ENCODE measurements around the gene PFKM.

Gene PFKM

GRCh38 chr12:48142818-48143674 lies 23.9 kb downstream of the PFKM start:
- no peaks in the 10 kb centered on the region for H3K79me2 ChIP-seq (ENCODE audit: control insufficient read depth, insufficient read depth, low read length, poor library complexity)
- no peak overlapping the region for H4K12ac ChIP-seq (ENCODE audit: low read depth, low read length)
- no peak overlapping the region for H3K27ac ChIP-seq (ENCODE audit: low read depth, low read length)
- H3K14ac ChIP-seq (ENCODE audit: low read length): no peak overlapping the region
- H3K9me3 ChIP-seq (ENCODE audit: insufficient read depth, low read depth, low read length): peaks cover 1% of the 10 kb centered on the region
- H2AFZ ChIP-seq (ENCODE audit: insufficient read depth, low read length, poor library complexity): no peak overlapping the region
- no peak overlapping the region for H3K23ac ChIP-seq (ENCODE audit: low read length)
- H2BK5ac ChIP-seq (ENCODE audit: low read depth, low read length, poor library complexity): no peak overlapping the region
- H3K18ac ChIP-seq (ENCODE audit: low read length): no peak overlapping the region
- peaks cover 31 to 53% of the 10 kb centered on the region in 2 experiments for H3K36me3 ChIP-seq (ENCODE audit: control insufficient read depth in 1 of 2, insufficient read depth in 2 of 2, low read length in 2 of 2)
- H3K4ac ChIP-seq (ENCODE audit: low read depth, low read length): no peak overlapping the region
- H3K9ac ChIP-seq (ENCODE audit: low read length): no peak overlapping the region
- no peak overlapping the region for H4K8ac ChIP-seq (ENCODE audit: low read depth, low read length)
- H3K4me3 ChIP-seq (ENCODE audit: low read depth, low read length): no peak overlapping the region
- H2BK12ac ChIP-seq (ENCODE audit: low read length): no peak overlapping the region
- H3K4me2 ChIP-seq (ENCODE audit: low read length): no peak overlapping the region
- DNase-seq: no peak
- no peak overlapping the region for H2BK120ac ChIP-seq (ENCODE audit: insufficient read depth, low read length, poor library complexity)
- no peaks in the 10 kb centered on the region for H3K27me3 ChIP-seq (ENCODE audit: insufficient read depth, low read length)
- no peak overlapping the region for H4K91ac ChIP-seq (ENCODE audit: low read depth, low read length)
- H3K4me1 ChIP-seq (ENCODE audit: control insufficient read depth in 1 of 2, insufficient read depth in 2 of 2, low read length in 2 of 2): no peaks in the 10 kb centered on the region
- no peaks in the 10 kb centered on the region for H3K79me1 ChIP-seq (ENCODE audit: low read length)
- no CpG with 5 or more reads among the region's 7 CpGs for WGBS (ENCODE audit: extremely low coverage, insufficient coverage, insufficient read length)
- H2AK5ac ChIP-seq (ENCODE audit: low read length): no peak overlapping the region

GRCh38 chr12:48143898-48144297 lies 24.7 kb downstream of the PFKM start:
- no peaks in the 10 kb centered on the region for H3K4me1 ChIP-seq (ENCODE audit: control insufficient read depth in 1 of 2, insufficient read depth in 2 of 2, low read length in 2 of 2)
- no peak overlapping the region for H4K91ac ChIP-seq (ENCODE audit: low read depth, low read length)
- H3K14ac ChIP-seq (ENCODE audit: low read length): no peak overlapping the region
- no peak overlapping the region for H3K4me3 ChIP-seq (ENCODE audit: low read depth, low read length)
- H3K27ac ChIP-seq (ENCODE audit: low read depth, low read length): no peak overlapping the region
- peak in 1 of 2 donors; percentile 11 for DNase-seq
- H4K12ac ChIP-seq (ENCODE audit: low read depth, low read length): no peak overlapping the region
- H3K79me1 ChIP-seq (ENCODE audit: low read length): no peaks in the 10 kb centered on the region
- no peak overlapping the region for H4K8ac ChIP-seq (ENCODE audit: low read depth, low read length)
- no peak overlapping the region for H2BK5ac ChIP-seq (ENCODE audit: low read depth, low read length, poor library complexity)
- H3K18ac ChIP-seq (ENCODE audit: low read length): no peak overlapping the region
- H3K9ac ChIP-seq (ENCODE audit: low read length): no peak overlapping the region
- H2BK12ac ChIP-seq (ENCODE audit: low read length): no peak overlapping the region
- H3K36me3 ChIP-seq (ENCODE audit: control insufficient read depth in 1 of 2, insufficient read depth in 2 of 2, low read length in 2 of 2): peaks cover 29 to 54% of the 10 kb centered on the region in 2 experiments
- no peak overlapping the region for H2AK5ac ChIP-seq (ENCODE audit: low read length)
- H3K9me3 ChIP-seq (ENCODE audit: insufficient read depth, low read depth, low read length): peaks cover 1% of the 10 kb centered on the region
- H3K4me2 ChIP-seq (ENCODE audit: low read length): no peak overlapping the region
- no peak overlapping the region for H3K23ac ChIP-seq (ENCODE audit: low read length)
- no CpG with 5 or more reads among the region's 2 CpGs for WGBS (ENCODE audit: extremely low coverage, insufficient coverage, insufficient read length)
- H3K27me3 ChIP-seq (ENCODE audit: insufficient read depth, low read length): no peaks in the 10 kb centered on the region
- H2AFZ ChIP-seq (ENCODE audit: insufficient read depth, low read length, poor library complexity): no peak overlapping the region
- no peak overlapping the region for H3K4ac ChIP-seq (ENCODE audit: low read depth, low read length)
- H2BK120ac ChIP-seq (ENCODE audit: insufficient read depth, low read length, poor library complexity): no peak overlapping the region
- no peaks in the 10 kb centered on the region for H3K79me2 ChIP-seq (ENCODE audit: control insufficient read depth, insufficient read depth, low read length, poor library complexity)

GRCh38 chr12:48145981-48146380 lies 26.8 kb downstream of the PFKM start:
- Histone ChIP-seq H3K23ac (ENCODE audit: low read length) (no peak overlapping the region), H3K27me3 (ENCODE audit: insufficient read depth, low read length) (no peaks in the 10 kb centered on the region), H2AK5ac (ENCODE audit: low read length) (no peak overlapping the region), H2BK120ac (ENCODE audit: insufficient read depth, low read length, poor library complexity) (no peak overlapping the region), H3K27ac (ENCODE audit: low read depth, low read length) (no peak overlapping the region), H3K18ac (ENCODE audit: low read length) (no peak overlapping the region), H3K4me1 (ENCODE audit: control insufficient read depth in 1 of 2, insufficient read depth in 2 of 2, low read length in 2 of 2) (no peaks in the 10 kb centered on the region), H3K79me1 (ENCODE audit: low read length) (no peaks in the 10 kb centered on the region), H3K4me2 (ENCODE audit: low read length) (no peak overlapping the region), H4K91ac (ENCODE audit: low read depth, low read length) (no peak overlapping the region), H4K12ac (ENCODE audit: low read depth, low read length) (no peak overlapping the region), H3K4me3 (ENCODE audit: low read depth, low read length) (no peak overlapping the region), H2AFZ (ENCODE audit: insufficient read depth, low read length, poor library complexity) (no peak overlapping the region), H2BK5ac (ENCODE audit: low read depth, low read length, poor library complexity) (no peak overlapping the region), H3K9ac (ENCODE audit: low read length) (no peak overlapping the region), H3K36me3 (ENCODE audit: control insufficient read depth in 1 of 2, insufficient read depth in 2 of 2, low read length in 2 of 2) (peaks cover 26 to 45% of the 10 kb centered on the region in 2 experiments), H3K79me2 (ENCODE audit: control insufficient read depth, insufficient read depth, low read length, poor library complexity) (no peaks in the 10 kb centered on the region), H2BK12ac (ENCODE audit: low read length) (no peak overlapping the region), H4K8ac (ENCODE audit: low read depth, low read length) (no peak overlapping the region), H3K4ac (ENCODE audit: low read depth, low read length) (no peak overlapping the region), H3K9me3 (ENCODE audit: insufficient read depth, low read depth, low read length) (peaks cover 1% of the 10 kb centered on the region), H3K14ac (ENCODE audit: low read length) (no peak overlapping the region)
- WGBS (ENCODE audit: extremely low coverage, insufficient coverage, insufficient read length): no CpG with 5 or more reads among the region's 1 CpG
- no peak for DNase-seq

- H2AFZ ChIP-seq (ENCODE audit: insufficient read depth, low read length, poor library complexity): no peak overlapping the region
- no peak for DNase-seq
- no CpG with 5 or more reads among the region's 2 CpGs for WGBS (ENCODE audit: extremely low coverage, insufficient coverage, insufficient read length)
These were observed 32.1 kb downstream of the PFKM start for GRCh38 chr12:48151103-48151771.

More at GRCh38 chr12:48151103-48151771, 32.1 kb downstream of the PFKM start:
- Histone ChIP-seq H3K27me3 (ENCODE audit: insufficient read depth, low read length) (no peaks in the 10 kb centered on the region), H3K4me1 (ENCODE audit: control insufficient read depth in 1 of 2, insufficient read depth in 2 of 2, low read length in 2 of 2) (no peaks in the 10 kb centered on the region), H3K9ac (ENCODE audit: low read length) (no peak overlapping the region), H3K9me3 (ENCODE audit: insufficient read depth, low read depth, low read length) (no peaks in the 10 kb centered on the region), H4K8ac (ENCODE audit: low read depth, low read length) (no peak overlapping the region), H3K4ac (ENCODE audit: low read depth, low read length) (no peak overlapping the region), H3K79me2 (ENCODE audit: control insufficient read depth, insufficient read depth, low read length, poor library complexity) (no peaks in the 10 kb centered on the region), H2AK5ac (ENCODE audit: low read length) (no peak overlapping the region), H3K27ac (ENCODE audit: low read depth, low read length) (no peak overlapping the region), H2BK5ac (ENCODE audit: low read depth, low read length, poor library complexity) (no peak overlapping the region), H3K18ac (ENCODE audit: low read length) (no peak overlapping the region), H2BK12ac (ENCODE audit: low read length) (no peak overlapping the region), H3K79me1 (ENCODE audit: low read length) (no peaks in the 10 kb centered on the region), H3K4me3 (ENCODE audit: low read depth, low read length) (no peak overlapping the region), H4K12ac (ENCODE audit: low read depth, low read length) (no peak overlapping the region), H4K91ac (ENCODE audit: low read depth, low read length) (no peak overlapping the region), H3K36me3 (ENCODE audit: control insufficient read depth in 1 of 2, insufficient read depth in 2 of 2, low read length in 2 of 2) (peaks cover 7 to 11% of the 10 kb centered on the region in 2 experiments), H3K14ac (ENCODE audit: low read length) (no peak overlapping the region), H3K23ac (ENCODE audit: low read length) (no peak overlapping the region), H2BK120ac (ENCODE audit: insufficient read depth, low read length, poor library complexity) (no peak overlapping the region), H3K4me2 (ENCODE audit: low read length) (no peak overlapping the region)

Data from trophoblast cell (in vitro differentiated cells and primary cell).